Omental fat pad (tissue), 4 donors: ENCODE data around the gene MED12L. TPM values are rescaled to one million over a fixed set of nuclear protein-coding genes. Genes with fewer than 3 reads are reported as not detected.
"Not testable (repeated sequence)": the region's sequence is repeated elsewhere in the genome, so short reads cannot be mapped to it uniquely, and the experiment has no call there.

Experiments used
- ATAC-seq: fragments of 150-250 bp; one replicate; pipeline ENCODE4 v1.9.1; 2016; ENCODE audit warnings: mild to moderate bottlenecking, moderate library complexity; ENCODE audit not compliant: low FRiP score
- DNase-seq: peaks from one replicate; pipeline ENCODE4 v3.0.0-alpha.2; 2019; ENCODE audit warnings: low spot score
- total RNA-seq, 4 donors: library from RNA; depleted of rRNA; stranded (reverse); fragments of >200 nt; gene quantifications; one replicate each; pipeline ENCODE4 v1.1.0, GENCODE V29; 2016
- TF ChIP-seq, protein P1 (sequence below), 3 donors: fragments of 450-650 bp; IDR thresholded peaks; one replicate each; pipeline ENCODE4 v1.5.1; 2016 to 2017; ENCODE audit warnings: antibody characterized with exemption in 3 of 3, mild to moderate bottlenecking in 3 of 3, moderate library complexity in 2 of 3

MED12L gene
- total RNA-seq, 4 donors from 2014 or later = 0.16 to 0.37 (median 0.31) TPM

- no peak for ATAC-seq
Observed at GRCh38 chr3:151236736-151237135, 151.3 kb downstream of the MED12L start.

GRCh38 chr3:151242006-151242405 lies 156.5 kb downstream of the MED12L start:
- not testable (repeated sequence) for DNase-seq, ATAC-seq

More at GRCh38 chr3:151236736-151237135, 151.3 kb downstream of the MED12L start:
- TF ChIP-seq, protein P1, sequence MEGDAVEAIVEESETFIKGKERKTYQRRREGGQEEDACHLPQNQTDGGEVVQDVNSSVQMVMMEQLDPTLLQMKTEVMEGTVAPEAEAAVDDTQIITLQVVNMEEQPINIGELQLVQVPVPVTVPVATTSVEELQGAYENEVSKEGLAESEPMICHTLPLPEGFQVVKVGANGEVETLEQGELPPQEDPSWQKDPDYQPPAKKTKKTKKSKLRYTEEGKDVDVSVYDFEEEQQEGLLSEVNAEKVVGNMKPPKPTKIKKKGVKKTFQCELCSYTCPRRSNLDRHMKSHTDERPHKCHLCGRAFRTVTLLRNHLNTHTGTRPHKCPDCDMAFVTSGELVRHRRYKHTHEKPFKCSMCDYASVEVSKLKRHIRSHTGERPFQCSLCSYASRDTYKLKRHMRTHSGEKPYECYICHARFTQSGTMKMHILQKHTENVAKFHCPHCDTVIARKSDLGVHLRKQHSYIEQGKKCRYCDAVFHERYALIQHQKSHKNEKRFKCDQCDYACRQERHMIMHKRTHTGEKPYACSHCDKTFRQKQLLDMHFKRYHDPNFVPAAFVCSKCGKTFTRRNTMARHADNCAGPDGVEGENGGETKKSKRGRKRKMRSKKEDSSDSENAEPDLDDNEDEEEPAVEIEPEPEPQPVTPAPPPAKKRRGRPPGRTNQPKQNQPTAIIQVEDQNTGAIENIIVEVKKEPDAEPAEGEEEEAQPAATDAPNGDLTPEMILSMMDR (IDR thresholded peaks at IDR 0.05) = no peak
- DNase-seq = no peak

DNA sequence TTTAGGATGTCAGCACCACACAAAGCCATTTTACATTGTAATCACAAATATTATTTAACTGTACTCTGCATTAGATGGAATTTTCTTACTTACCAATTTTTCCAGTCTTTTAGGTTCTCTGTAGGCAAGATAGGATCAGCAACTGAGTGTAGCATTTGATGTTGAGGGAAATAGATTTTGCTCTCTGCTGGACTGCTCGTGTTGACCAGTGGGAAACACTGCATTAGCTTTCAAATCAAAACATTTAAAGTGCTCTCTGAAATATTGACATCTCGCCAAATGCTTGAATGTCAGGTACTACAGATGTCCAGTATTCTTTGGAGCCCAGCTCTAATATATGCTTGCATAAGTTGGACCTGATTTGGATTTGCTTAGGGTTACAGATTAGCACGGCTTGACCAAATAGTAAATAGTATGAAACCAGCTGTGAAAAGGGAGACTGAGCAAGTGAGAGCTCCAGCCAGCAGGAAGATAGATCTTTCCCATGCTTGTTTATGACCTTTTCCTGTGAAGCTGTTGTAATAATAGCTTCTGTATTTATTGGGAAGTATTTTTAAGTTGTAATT lies 163.4 kb downstream of the MED12L start:
- ATAC-seq (no peak), DNase-seq (no peak)
- TF ChIP-seq, protein P1 (IDR thresholded peaks at IDR 0.05) = no peak

- TF ChIP-seq, protein P1 (IDR thresholded peaks at IDR 0.05) = no peak
- ATAC-seq (no peak), DNase-seq (no peak)
Observed at GRCh38 chr3:151256749-151257148, 171.3 kb downstream of the MED12L start.

GRCh38 chr3:151259664-151260063 lies 174.2 kb downstream of the MED12L start:
- DNase-seq = no peak
- no peak for ATAC-seq
- TF ChIP-seq, protein P1 (IDR thresholded peaks at IDR 0.05) = no peak

DNA sequence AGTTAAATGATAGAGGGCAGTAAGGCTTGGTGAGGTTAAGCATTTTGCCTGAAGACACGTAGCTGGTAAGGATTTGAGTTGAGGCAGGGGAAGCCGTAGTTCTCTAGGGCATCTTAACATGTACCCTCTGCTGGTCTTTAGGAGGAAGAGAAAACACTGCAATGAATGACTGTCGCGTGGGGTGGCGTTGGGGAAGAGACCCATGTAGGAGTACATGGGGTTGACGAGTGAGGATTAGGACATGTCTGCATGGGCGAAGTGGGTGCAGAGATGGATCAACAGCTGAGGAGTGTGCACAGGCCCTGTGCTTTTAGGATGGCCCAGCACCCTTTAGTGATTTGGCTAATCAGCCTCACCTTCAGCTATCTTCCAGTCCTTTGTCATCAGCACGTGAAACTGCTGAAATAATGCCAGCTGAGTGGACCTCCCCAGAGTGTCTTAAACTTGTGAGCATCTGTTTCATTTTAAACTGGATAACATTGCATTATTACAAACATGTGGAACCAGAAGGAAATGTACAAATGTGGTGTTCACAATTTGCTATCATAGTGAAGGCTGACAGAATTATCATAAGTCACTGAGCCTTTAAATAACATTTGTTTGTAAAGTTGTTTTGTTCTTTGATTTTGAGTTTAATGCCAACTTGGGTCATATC lies 177.5 kb downstream of the MED12L start:
- ATAC-seq (no peak), DNase-seq (no peak)
- TF ChIP-seq, protein P1 (IDR thresholded peaks at IDR 0.05) = no peak

GRCh38 chr3:151264605-151265004 lies 179.1 kb downstream of the MED12L start:
- ATAC-seq (no peak), DNase-seq (no peak)
- TF ChIP-seq, protein P1 (IDR thresholded peaks at IDR 0.05) = no peak
